ENCODE results near the gene CD248. TPM values are rescaled to one million over a fixed set of nuclear protein-coding genes. Genes with fewer than 3 reads are reported as not detected.

Gene CD248
- total and polyA plus RNA-seq, 2 donors (not counting 1 experiment from before 2014, with no cell fraction given) = 0.40 to 0.96 TPM

DNA sequence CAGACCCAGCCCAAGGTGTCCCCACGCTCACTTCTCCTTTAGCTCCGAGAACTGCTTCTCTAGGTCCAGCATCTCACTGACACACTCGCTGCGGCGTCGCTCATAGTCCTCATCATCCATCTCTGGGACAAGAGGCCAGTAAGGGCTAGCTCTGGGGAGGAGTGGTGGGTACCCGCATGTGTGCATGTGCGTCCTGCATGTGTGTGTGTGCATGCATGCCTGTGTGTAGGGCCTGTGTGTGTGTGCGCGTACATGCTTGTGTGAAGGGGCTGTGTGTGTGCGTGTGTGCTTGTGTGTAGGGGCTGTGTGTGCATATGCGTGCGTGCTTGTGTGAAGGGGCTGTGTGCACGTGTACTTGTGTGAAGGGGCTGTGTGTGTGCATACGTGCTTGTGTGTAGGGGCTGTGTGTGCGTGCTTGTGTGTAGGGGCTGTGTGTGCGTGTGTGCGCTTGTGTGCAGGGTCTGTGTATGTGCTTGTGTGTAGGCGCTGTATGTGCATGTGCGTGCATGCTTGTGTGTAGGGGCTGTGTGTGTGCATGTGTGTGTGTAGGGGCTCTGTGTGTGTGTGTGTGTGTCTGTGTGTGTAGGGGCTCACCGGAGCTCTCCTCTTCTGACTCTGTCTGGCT lies 24.8 kb upstream of the CD248 start:
- Mint-ChIP-seq H3K4me3 (no peak overlapping the region), H3K9me3 (ENCODE audit: insufficient read depth) (no peaks in the 10 kb centered on the region), H3K27ac (no peak overlapping the region), H3K27me3 (no peaks in the 10 kb centered on the region), H3K4me1 (peaks cover 42% of the 10 kb centered on the region)
- DNase-seq = no peak
- H3K9ac ChIP-seq (ENCODE audit: low read length) = no peak overlapping the region
- ChIA-PET CTCF (interaction anchor here (1.1 to 3.1 kb wide), 3 partner anchors 10 to 44 kb away, joined by 3 to 13 read pairs (median 10); no protein-coding TSS in a partner anchor), POLR2A (no interaction called here)
- H3K4me2 ChIP-seq (replicated peaks; ENCODE audit: low read depth, low read length, poor library complexity, severe bottlenecking) = no peak overlapping the region
- H2AFZ ChIP-seq (ENCODE audit: insufficient read depth, low read depth, low read length, poor library complexity, severe bottlenecking) = no peak overlapping the region
- no peak overlapping the region for H3K27ac ChIP-seq (ENCODE audit: low read length in 2 of 2)
- intact Hi-C loops (cut with micrococcal nuclease) = no loop called here
- no peaks in the 10 kb centered on the region for H3K9me3 ChIP-seq (ENCODE audit: control extremely low read depth in 1 of 3, control insufficient read depth in 2 of 3, insufficient read depth in 1 of 3, low read length in 2 of 3)
- peaks cover 53% of the 10 kb centered on the region for H4K20me1 ChIP-seq (ENCODE audit: control insufficient read depth, insufficient read depth, low read length, poor library complexity, severe bottlenecking)
- H3K4me1 ChIP-seq (ENCODE audit: control insufficient read depth in 2 of 2, insufficient read depth in 2 of 2, low read length in 2 of 2) = peaks cover 19 to 39% of the 10 kb centered on the region in 2 donors
- H3K36me3 ChIP-seq (replicated peaks in 1 of 2; ENCODE audit: control extremely low read depth in 1 of 2, control insufficient read depth in 1 of 2, extremely low read depth in 1 of 2, insufficient read depth in 2 of 2, low read length in 1 of 2) = peaks cover 0 to 49% of the 10 kb centered on the region in 2 experiments
- WGBS (ENCODE audit: insufficient coverage) = 97% methylated on average over 20 of the region's 21 CpGs
- ATAC-seq (ENCODE audit: low read depth) = no peak
- H3K79me2 ChIP-seq (ENCODE audit: control insufficient read depth, insufficient read depth, low read length) = peaks cover 31% of the 10 kb centered on the region
- TF ChIP-seq, protein P1, sequence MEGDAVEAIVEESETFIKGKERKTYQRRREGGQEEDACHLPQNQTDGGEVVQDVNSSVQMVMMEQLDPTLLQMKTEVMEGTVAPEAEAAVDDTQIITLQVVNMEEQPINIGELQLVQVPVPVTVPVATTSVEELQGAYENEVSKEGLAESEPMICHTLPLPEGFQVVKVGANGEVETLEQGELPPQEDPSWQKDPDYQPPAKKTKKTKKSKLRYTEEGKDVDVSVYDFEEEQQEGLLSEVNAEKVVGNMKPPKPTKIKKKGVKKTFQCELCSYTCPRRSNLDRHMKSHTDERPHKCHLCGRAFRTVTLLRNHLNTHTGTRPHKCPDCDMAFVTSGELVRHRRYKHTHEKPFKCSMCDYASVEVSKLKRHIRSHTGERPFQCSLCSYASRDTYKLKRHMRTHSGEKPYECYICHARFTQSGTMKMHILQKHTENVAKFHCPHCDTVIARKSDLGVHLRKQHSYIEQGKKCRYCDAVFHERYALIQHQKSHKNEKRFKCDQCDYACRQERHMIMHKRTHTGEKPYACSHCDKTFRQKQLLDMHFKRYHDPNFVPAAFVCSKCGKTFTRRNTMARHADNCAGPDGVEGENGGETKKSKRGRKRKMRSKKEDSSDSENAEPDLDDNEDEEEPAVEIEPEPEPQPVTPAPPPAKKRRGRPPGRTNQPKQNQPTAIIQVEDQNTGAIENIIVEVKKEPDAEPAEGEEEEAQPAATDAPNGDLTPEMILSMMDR (IDR thresholded peaks at IDR 0.05) = no peak
- no peak for TF ChIP-seq EZH2 (IDR thresholded peaks at IDR 0.05; ENCODE audit: borderline replicate concordance, insufficient read depth, low read depth, low read length, poor library complexity, severe bottlenecking)
- no peak overlapping the region for H3K4me3 ChIP-seq (ENCODE audit: control extremely low read depth in 1 of 5, extremely low read depth in 1 of 5, insufficient read depth in 1 of 5, low read depth in 2 of 5, low read length in 4 of 5)
- H3K27me3 ChIP-seq (replicated peaks in 1 of 4; ENCODE audit: control extremely low read depth in 1 of 4, control insufficient read depth in 3 of 4, insufficient read depth in 4 of 4, low read length in 3 of 4) = peaks cover 0 to 1% (median 0%) of the 10 kb centered on the region in 4 experiments
